Activated CD8-positive, alpha-beta T cell treated with anti-CD3 and anti-CD28 coated beads for 36 hours (primary cell): ENCODE results near the gene FBXL12. TPM values are rescaled to one million over a fixed set of nuclear protein-coding genes. Genes with fewer than 3 reads are reported as not detected.
"Not testable (repeated sequence)": the region's sequence is repeated elsewhere in the genome, so short reads cannot be mapped to it uniquely, and the experiment has no call there.

Experiments
- ATAC-seq: fragments of 200-7000 bp; cut with Tn5 transposase; one replicate; pipeline ENCODE4 v1.10.0; 2021; ENCODE audit warnings: mild to moderate bottlenecking, moderate library complexity
- CTCF ChIA-PET: fragments of 350-600 bp; sonication (Branson Sonifier 250); formaldehyde crosslinking; loops from one replicate; lab custom pipeline; 2021; ENCODE audit warnings: antibody characterized with exemption; lab: Charles Lee
- POLR2A ChIA-PET: fragments of 350-600 bp; sonication (Branson Sonifier 250); formaldehyde crosslinking; loops from one replicate; lab custom pipeline; 2021; ENCODE audit warnings: antibody characterized with exemption; lab: Charles Lee
- DNase-seq: peaks from one replicate; pipeline ENCODE4 v3.0.0-alpha.2; 2020
- H3K27ac Mint-ChIP-seq: one replicate; pipeline ENCODE4 v1.8.0; 2021; ENCODE audit warnings: mild to moderate bottlenecking, mixed read lengths
- H3K27me3 Mint-ChIP-seq: one replicate; pipeline ENCODE4 v1.8.0; 2021; ENCODE audit warnings: mixed read lengths
- H3K36me3 Mint-ChIP-seq: one replicate; pipeline ENCODE4 v1.8.0; 2021; ENCODE audit warnings: low read depth, mixed read lengths
- H3K4me1 Mint-ChIP-seq: one replicate; pipeline ENCODE4 v1.8.0; 2021; ENCODE audit warnings: low read depth, mixed read lengths
- H3K4me3 Mint-ChIP-seq: one replicate; pipeline ENCODE4 v1.8.0; 2021; ENCODE audit warnings: mild to moderate bottlenecking, moderate library complexity, mixed read lengths
- H3K9me3 Mint-ChIP-seq: one replicate; pipeline ENCODE4 v1.8.0; 2021; ENCODE audit warnings: mixed read lengths
- CTCF ChIP-seq: fragments of 200-600 bp; IDR thresholded peaks from one replicate; pipeline ENCODE4 v1.8.0; 2022; ENCODE audit warnings: antibody characterized with exemption, mild to moderate bottlenecking
- intact Hi-C: fragments of 100-400 bp; cut with micrococcal nuclease; formaldehyde crosslinking; loops from one replicate; pipeline ENCODE4 v1.10.0; 2022
- total RNA-seq, 2 experiments: library from RNA; stranded (reverse); gene quantifications; one replicate each; pipeline ENCODE4 v1.2.3, GENCODE V29; 2021

FBXL12 gene
- total RNA-seq, 2 experiments from 2014 or later = 24.2 to 26.7 TPM

GRCh38 chr19:9786819-9787218 is 32.1 kb downstream of the FBXL12 start:
- peaks cover 1% of the 10 kb centered on the region for H3K36me3 Mint-ChIP-seq
- no peaks in the 10 kb centered on the region for H3K27me3 Mint-ChIP-seq
- POLR2A ChIA-PET = no interaction called here
- TF ChIP-seq CTCF = no peak
- CTCF ChIA-PET = interaction anchor here (1.2 kb wide), 1 partner anchor 10 kb away, joined by 4 read pairs; no protein-coding TSS in a partner anchor
- intact Hi-C loops = no loop called here
- ATAC-seq (no peak), DNase-seq (no peak)
- peaks cover 35% of the 10 kb centered on the region for H3K4me1 Mint-ChIP-seq
- peak overlapping the region; percentile 78 for H3K4me3 Mint-ChIP-seq
- no peak overlapping the region for H3K27ac Mint-ChIP-seq
- peaks cover 3% of the 10 kb centered on the region for H3K9me3 Mint-ChIP-seq

- ATAC-seq (no peak), DNase-seq (no peak)
- Mint-ChIP-seq H3K4me3 (peak overlapping the region; percentile 78), H3K27ac (peak overlapping the region; percentile 97), H3K36me3 (peaks cover 1% of the 10 kb centered on the region), H3K4me1 (peaks cover 33% of the 10 kb centered on the region), H3K9me3 (peaks cover 3% of the 10 kb centered on the region), H3K27me3 (no peaks in the 10 kb centered on the region)
- ChIA-PET CTCF (interaction anchor here (1.2 kb wide), 1 partner anchor 11 kb away, joined by 4 read pairs; no protein-coding TSS in a partner anchor), POLR2A (no interaction called here)
- no peak for TF ChIP-seq CTCF
- intact Hi-C loops = no loop called here
Measured at GRCh38 chr19:9786342-9786741, 32.5 kb downstream of the FBXL12 start.

GRCh38 chr19:9785367-9786331 is 33.2 kb downstream of the FBXL12 start:
- H3K4me1 Mint-ChIP-seq = peaks cover 29% of the 10 kb centered on the region
- ATAC-seq = peak; percentile 87
- CTCF ChIA-PET = no interaction called here
- intact Hi-C loops = no loop called here
- no peak for TF ChIP-seq CTCF
- POLR2A ChIA-PET = interaction anchor here (0.6 kb wide), 1 partner anchor 130 kb away, joined by 3 read pairs; no protein-coding TSS in a partner anchor
- peak; percentile 100 for DNase-seq
- no peaks in the 10 kb centered on the region for H3K27me3 Mint-ChIP-seq
- peaks cover 3% of the 10 kb centered on the region for H3K9me3 Mint-ChIP-seq
- peak overlapping the region; percentile 97 for H3K27ac Mint-ChIP-seq
- peaks cover 1% of the 10 kb centered on the region for H3K36me3 Mint-ChIP-seq
- H3K4me3 Mint-ChIP-seq = peak overlapping the region; percentile 78

GRCh38 chr19:9784163-9784496 is 34.7 kb downstream of the FBXL12 start:
- CTCF ChIA-PET, DNase-seq, intact Hi-C loops, H3K36me3 Mint-ChIP-seq, ATAC-seq, H3K27me3 Mint-ChIP-seq, H3K9me3 Mint-ChIP-seq, POLR2A ChIA-PET: not testable (repeated sequence)
- Mint-ChIP-seq H3K4me1 (peaks cover 23% of the 10 kb centered on the region), H3K27ac (peak overlapping the region; percentile 97), H3K4me3 (peak overlapping the region; percentile 78)

- intact Hi-C loops = no loop called here
- H3K27ac Mint-ChIP-seq = peak overlapping the region; percentile 42
- no peaks in the 10 kb centered on the region for H3K27me3 Mint-ChIP-seq
- H3K36me3 Mint-ChIP-seq = peaks cover 3% of the 10 kb centered on the region
- ATAC-seq (no peak), DNase-seq (no peak)
- ChIA-PET POLR2A (interaction anchor here (1.1 kb wide), 1 partner anchor 14 kb away, joined by 5 read pairs; the partner anchor contains the start of gene ZNF846), CTCF (no interaction called here)
- peaks cover 8% of the 10 kb centered on the region for H3K9me3 Mint-ChIP-seq
- H3K4me3 Mint-ChIP-seq = no peak overlapping the region
- TF ChIP-seq CTCF = no peak
- peaks cover 21% of the 10 kb centered on the region for H3K4me1 Mint-ChIP-seq
Measured at GRCh38 chr19:9782338-9782737, 36.5 kb downstream of the FBXL12 start.
